HL-60 (cell line): ENCODE measurements around the gene CEP112.

Experiments
- TF ChIP-seq, protein P1 (sequence below): IDR thresholded peaks from one replicate; pipeline ENCODE4 v1.5.1; 2011; ENCODE audit warnings: low read length, control low read depth, inconsistent platforms; ENCODE audit not compliant: insufficient read depth
- TF ChIP-seq, protein P2 (sequence below): IDR thresholded peaks from 2 replicates; pipeline ENCODE4 v1.6.1; 2012; ENCODE audit warnings: low read depth; ENCODE audit not compliant: insufficient replicate concordance

DNA sequence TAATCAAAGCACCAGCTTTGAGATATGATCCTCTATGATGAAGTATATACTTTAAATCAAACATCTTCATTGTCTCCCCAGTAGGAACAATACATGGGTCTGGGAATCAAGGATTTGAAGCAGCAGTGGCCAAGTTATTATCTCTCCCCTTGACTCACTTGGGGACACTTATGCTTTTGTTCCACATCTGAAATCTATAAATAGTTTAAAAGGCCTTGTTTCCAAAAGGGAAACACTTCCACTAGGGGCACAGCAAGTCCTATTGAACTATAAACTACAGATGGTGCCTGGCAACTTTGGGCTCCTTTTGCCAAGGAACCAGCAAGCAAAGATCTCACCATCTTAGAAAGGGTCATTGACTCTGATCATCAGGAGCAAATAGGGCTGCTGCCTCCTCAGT lies 16.0 kb upstream of the CEP112 start:
- TF ChIP-seq, protein P1, sequence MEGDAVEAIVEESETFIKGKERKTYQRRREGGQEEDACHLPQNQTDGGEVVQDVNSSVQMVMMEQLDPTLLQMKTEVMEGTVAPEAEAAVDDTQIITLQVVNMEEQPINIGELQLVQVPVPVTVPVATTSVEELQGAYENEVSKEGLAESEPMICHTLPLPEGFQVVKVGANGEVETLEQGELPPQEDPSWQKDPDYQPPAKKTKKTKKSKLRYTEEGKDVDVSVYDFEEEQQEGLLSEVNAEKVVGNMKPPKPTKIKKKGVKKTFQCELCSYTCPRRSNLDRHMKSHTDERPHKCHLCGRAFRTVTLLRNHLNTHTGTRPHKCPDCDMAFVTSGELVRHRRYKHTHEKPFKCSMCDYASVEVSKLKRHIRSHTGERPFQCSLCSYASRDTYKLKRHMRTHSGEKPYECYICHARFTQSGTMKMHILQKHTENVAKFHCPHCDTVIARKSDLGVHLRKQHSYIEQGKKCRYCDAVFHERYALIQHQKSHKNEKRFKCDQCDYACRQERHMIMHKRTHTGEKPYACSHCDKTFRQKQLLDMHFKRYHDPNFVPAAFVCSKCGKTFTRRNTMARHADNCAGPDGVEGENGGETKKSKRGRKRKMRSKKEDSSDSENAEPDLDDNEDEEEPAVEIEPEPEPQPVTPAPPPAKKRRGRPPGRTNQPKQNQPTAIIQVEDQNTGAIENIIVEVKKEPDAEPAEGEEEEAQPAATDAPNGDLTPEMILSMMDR, result no peak
- TF ChIP-seq, protein P2, sequence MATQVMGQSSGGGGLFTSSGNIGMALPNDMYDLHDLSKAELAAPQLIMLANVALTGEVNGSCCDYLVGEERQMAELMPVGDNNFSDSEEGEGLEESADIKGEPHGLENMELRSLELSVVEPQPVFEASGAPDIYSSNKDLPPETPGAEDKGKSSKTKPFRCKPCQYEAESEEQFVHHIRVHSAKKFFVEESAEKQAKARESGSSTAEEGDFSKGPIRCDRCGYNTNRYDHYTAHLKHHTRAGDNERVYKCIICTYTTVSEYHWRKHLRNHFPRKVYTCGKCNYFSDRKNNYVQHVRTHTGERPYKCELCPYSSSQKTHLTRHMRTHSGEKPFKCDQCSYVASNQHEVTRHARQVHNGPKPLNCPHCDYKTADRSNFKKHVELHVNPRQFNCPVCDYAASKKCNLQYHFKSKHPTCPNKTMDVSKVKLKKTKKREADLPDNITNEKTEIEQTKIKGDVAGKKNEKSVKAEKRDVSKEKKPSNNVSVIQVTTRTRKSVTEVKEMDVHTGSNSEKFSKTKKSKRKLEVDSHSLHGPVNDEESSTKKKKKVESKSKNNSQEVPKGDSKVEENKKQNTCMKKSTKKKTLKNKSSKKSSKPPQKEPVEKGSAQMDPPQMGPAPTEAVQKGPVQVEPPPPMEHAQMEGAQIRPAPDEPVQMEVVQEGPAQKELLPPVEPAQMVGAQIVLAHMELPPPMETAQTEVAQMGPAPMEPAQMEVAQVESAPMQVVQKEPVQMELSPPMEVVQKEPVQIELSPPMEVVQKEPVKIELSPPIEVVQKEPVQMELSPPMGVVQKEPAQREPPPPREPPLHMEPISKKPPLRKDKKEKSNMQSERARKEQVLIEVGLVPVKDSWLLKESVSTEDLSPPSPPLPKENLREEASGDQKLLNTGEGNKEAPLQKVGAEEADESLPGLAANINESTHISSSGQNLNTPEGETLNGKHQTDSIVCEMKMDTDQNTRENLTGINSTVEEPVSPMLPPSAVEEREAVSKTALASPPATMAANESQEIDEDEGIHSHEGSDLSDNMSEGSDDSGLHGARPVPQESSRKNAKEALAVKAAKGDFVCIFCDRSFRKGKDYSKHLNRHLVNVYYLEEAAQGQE, result no peak
